Measurements from ENCODE around the gene HOXC6.

HOXC6 gene

GRCh38 chr12:54042970-54043853 lies 15.0 kb downstream of the HOXC6 start:
- H3K4me1 ChIP-seq (ENCODE audit: insufficient read depth, low read length), result peaks cover 3% of the 10 kb centered on the region; the same call in 1 of the 2 replicates

GRCh38 chr12:54044425-54045103 lies 16.3 kb downstream of the HOXC6 start:
- H3K4me1 ChIP-seq (ENCODE audit: insufficient read depth, low read length), result peaks cover 3% of the 10 kb centered on the region; the same call in 1 of the 2 replicates
- no peak overlapping the region for H3K4me3 ChIP-seq (ENCODE audit: low read length)
- H3K9ac ChIP-seq (ENCODE audit: low read depth, low read length), result no peak overlapping the region
- H3K27me3 ChIP-seq (ENCODE audit: insufficient read depth, low read length), result peaks cover 100% of the 10 kb centered on the region
- no peaks in the 10 kb centered on the region for H3K36me3 ChIP-seq (ENCODE audit: insufficient read depth, low read length)
- 36% methylated on average over 5 of the region's 5 CpGs for WGBS
- no peaks in the 10 kb centered on the region for H3K9me3 ChIP-seq (ENCODE audit: insufficient read depth, low read depth, low read length)
- no peak overlapping the region for H3K27ac ChIP-seq (ENCODE audit: low read depth, low read length)

More at GRCh38 chr12:54042970-54043853, 15.0 kb downstream of the HOXC6 start:
- WGBS, result 35% methylated on average over 6 of the region's 6 CpGs
- Histone ChIP-seq H3K4me3 (ENCODE audit: low read length) (no peak overlapping the region), H3K27ac (ENCODE audit: low read depth, low read length) (no peak overlapping the region), H3K36me3 (ENCODE audit: insufficient read depth, low read length) (no peaks in the 10 kb centered on the region), H3K27me3 (ENCODE audit: insufficient read depth, low read length) (peaks cover 100% of the 10 kb centered on the region), H3K9me3 (ENCODE audit: insufficient read depth, low read depth, low read length) (no peaks in the 10 kb centered on the region), H3K9ac (ENCODE audit: low read depth, low read length) (no peak overlapping the region)

- Histone ChIP-seq H3K9ac (ENCODE audit: low read depth, low read length) (no peak overlapping the region), H3K27ac (ENCODE audit: low read depth, low read length) (no peak overlapping the region), H3K27me3 (ENCODE audit: insufficient read depth, low read length) (peaks cover 100% of the 10 kb centered on the region), H3K36me3 (ENCODE audit: insufficient read depth, low read length) (no peaks in the 10 kb centered on the region), H3K9me3 (ENCODE audit: insufficient read depth, low read depth, low read length) (no peaks in the 10 kb centered on the region), H3K4me1 (ENCODE audit: insufficient read depth, low read length) (peaks cover 7% of the 10 kb centered on the region; the same call in 1 of the 2 replicates), H3K4me3 (ENCODE audit: low read length) (no peak overlapping the region)
Observed at GRCh38 chr12:54045401-54045800, 17.2 kb downstream of the HOXC6 start.

DNA sequence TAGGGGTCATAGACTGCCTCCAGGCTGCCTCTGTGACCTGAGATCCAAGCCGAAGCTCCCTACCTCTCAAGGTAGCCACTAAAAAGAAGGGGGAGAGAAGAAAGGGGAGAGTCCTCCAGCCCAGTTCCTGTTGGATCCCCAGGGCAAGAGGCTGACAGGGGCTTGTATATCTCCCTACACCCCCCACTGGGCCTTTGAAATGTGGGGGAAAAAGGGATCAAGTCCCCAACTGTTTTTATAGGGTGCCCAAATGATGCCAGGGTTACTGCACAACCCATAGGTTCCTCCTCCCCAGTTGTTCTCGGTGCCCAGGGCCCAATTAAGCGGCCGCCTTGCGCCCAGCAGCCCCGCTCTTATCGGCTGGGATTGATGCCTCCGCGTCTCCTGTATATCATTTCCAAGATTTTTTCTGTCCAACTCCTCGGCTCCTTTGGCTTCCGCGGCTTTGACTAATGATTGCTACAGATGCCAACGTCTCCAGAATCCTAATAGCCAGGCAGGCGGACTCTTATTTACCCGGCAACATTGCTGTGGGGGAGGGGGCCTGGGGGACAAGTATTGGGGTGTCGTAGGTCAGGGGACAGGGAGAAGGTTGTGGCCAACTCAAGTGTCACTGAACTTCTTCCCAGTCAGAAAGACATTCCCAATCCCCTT lies 17.8 kb downstream of the HOXC6 start:
- H3K4me1 ChIP-seq (ENCODE audit: insufficient read depth, low read length), result peaks cover 10% of the 10 kb centered on the region; the same call in 1 of the 2 replicates
- no peak overlapping the region for H3K9ac ChIP-seq (ENCODE audit: low read depth, low read length)
- 30% methylated on average over 15 of the region's 16 CpGs for WGBS
- no peaks in the 10 kb centered on the region for H3K9me3 ChIP-seq (ENCODE audit: insufficient read depth, low read depth, low read length)
- H3K27me3 ChIP-seq (ENCODE audit: insufficient read depth, low read length), result peaks cover 100% of the 10 kb centered on the region
- no peak overlapping the region for H3K4me3 ChIP-seq (ENCODE audit: low read length)
- no peaks in the 10 kb centered on the region for H3K36me3 ChIP-seq (ENCODE audit: insufficient read depth, low read length)
- H3K27ac ChIP-seq (ENCODE audit: low read depth, low read length), result no peak overlapping the region

- Histone ChIP-seq H3K9me3 (ENCODE audit: insufficient read depth, low read depth, low read length) (no peaks in the 10 kb centered on the region), H3K4me3 (ENCODE audit: low read length) (no peak overlapping the region), H3K27ac (ENCODE audit: low read depth, low read length) (no peak overlapping the region), H3K36me3 (ENCODE audit: insufficient read depth, low read length) (no peaks in the 10 kb centered on the region), H3K27me3 (ENCODE audit: insufficient read depth, low read length) (peaks cover 100% of the 10 kb centered on the region), H3K4me1 (ENCODE audit: insufficient read depth, low read length) (peaks cover 10% of the 10 kb centered on the region; the same call in 1 of the 2 replicates), H3K9ac (ENCODE audit: low read depth, low read length) (no peak overlapping the region)
- WGBS, result 7% methylated on average over 27 of the region's 27 CpGs
Observed at GRCh38 chr12:54046809-54047159, 18.5 kb downstream of the HOXC6 start.

DNA sequence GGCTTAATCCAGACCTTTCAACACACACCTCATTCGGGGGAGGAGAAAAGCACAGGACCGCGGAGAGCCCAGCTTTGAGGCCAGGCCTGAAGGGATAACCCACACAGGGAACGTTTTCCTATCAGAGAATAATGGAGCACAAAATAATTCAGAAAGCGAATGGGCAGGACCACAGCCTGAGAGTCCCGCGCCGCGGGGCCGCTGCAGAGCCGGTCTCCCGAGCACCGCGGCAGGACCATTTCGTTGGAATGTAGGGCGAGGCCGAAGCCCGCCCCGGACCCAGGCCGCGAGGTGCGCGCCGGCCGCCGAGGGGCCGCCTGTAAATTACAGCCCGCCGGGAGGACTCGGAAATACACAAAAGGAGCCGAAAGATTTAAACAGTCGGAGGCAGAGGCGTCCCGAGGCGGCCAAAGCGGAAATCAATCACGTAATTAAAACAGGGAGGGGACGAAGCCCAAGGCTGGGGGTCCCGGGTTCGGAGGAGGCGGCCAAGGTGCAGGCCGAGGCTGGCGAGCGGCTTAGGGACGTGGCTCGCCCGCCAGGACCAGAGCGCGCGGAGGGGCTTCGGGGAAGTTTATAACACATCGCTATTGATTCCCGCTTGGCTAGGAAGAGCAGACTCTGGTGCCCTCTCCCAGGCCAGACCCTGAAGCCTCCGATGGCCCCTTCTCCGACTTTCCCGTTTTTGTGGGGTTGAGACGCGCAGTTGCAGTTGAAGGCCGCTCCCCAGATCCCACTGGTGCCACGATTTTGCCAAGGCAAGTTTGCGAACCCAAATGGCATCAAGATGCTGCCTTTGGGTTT lies 19.1 kb downstream of the HOXC6 start:
- no peaks in the 10 kb centered on the region for H3K36me3 ChIP-seq (ENCODE audit: insufficient read depth, low read length)
- peaks cover 10% of the 10 kb centered on the region; the same call in 1 of the 2 replicates for H3K4me1 ChIP-seq (ENCODE audit: insufficient read depth, low read length)
- no peak overlapping the region for H3K9ac ChIP-seq (ENCODE audit: low read depth, low read length)
- H3K9me3 ChIP-seq (ENCODE audit: insufficient read depth, low read depth, low read length), result no peaks in the 10 kb centered on the region
- H3K4me3 ChIP-seq (ENCODE audit: low read length), result no peak overlapping the region
- H3K27ac ChIP-seq (ENCODE audit: low read depth, low read length), result no peak overlapping the region
- 2% methylated on average over 61 of the region's 61 CpGs for WGBS
- H3K27me3 ChIP-seq (ENCODE audit: insufficient read depth, low read length), result peaks cover 100% of the 10 kb centered on the region

DNA sequence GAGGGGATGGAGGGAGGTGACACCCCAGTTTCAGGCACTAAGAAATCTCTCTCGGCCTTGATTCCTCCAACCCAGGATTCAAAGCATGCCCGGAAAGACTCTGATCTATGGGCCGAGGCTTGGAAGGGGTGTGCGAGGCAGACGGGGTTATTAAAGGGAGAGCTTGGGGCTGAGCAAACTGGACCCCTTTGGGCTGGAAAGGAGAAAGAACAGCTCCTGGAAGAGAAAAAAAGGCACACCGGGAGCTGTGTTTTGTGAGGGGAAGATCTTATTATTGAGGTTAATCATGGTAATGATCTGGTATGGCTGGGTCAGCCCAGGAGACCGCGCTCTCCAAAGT lies 19.7 kb downstream of the HOXC6 start:
- Histone ChIP-seq H3K4me3 (ENCODE audit: low read length) (no peak overlapping the region), H3K27me3 (ENCODE audit: insufficient read depth, low read length) (peaks cover 100% of the 10 kb centered on the region), H3K4me1 (ENCODE audit: insufficient read depth, low read length) (peaks cover 10% of the 10 kb centered on the region; the same call in 1 of the 2 replicates), H3K9me3 (ENCODE audit: insufficient read depth, low read depth, low read length) (no peaks in the 10 kb centered on the region), H3K36me3 (ENCODE audit: insufficient read depth, low read length) (no peaks in the 10 kb centered on the region), H3K9ac (ENCODE audit: low read depth, low read length) (no peak overlapping the region), H3K27ac (ENCODE audit: low read depth, low read length) (no peak overlapping the region)
- 7% methylated on average over 8 of the region's 8 CpGs for WGBS

DNA sequence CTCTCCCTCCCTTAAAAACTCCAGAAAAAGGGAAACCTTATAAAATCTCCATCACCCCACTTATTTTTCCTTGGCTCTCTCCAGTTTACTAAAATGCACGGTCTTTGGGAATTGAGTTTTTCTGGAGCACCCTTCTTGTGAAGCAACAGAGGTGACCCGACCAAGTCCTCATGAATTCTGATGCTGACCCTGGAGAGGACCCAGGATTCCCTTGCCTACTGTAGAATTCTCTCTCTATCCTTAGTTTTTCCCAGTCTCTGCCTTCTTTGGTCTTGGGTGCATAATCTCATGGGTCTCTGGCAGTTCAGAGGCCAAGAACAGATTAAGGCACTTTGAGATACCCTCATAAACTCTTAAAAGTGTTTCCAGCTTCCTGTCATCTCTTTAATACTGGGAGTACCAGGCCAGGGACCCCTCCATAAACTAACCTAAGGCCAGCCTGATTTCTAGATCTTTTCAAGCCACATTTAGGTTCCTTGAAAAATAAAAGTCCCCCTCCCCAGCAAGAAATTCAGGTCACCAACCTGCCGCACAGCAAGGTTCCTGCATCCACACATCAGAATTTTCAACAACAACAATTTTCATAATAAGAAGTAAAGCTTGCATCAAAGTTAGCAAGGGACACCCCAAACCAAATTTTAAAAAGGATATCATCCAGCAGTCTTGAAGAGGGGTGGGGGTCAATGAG lies 20.3 kb downstream of the HOXC6 start:
- H3K36me3 ChIP-seq (ENCODE audit: insufficient read depth, low read length), result no peaks in the 10 kb centered on the region
- H3K4me3 ChIP-seq (ENCODE audit: low read length), result no peak overlapping the region
- no peaks in the 10 kb centered on the region for H3K9me3 ChIP-seq (ENCODE audit: insufficient read depth, low read depth, low read length)
- no peak overlapping the region for H3K9ac ChIP-seq (ENCODE audit: low read depth, low read length)
- H3K27me3 ChIP-seq (ENCODE audit: insufficient read depth, low read length), result peaks cover 100% of the 10 kb centered on the region
- peaks cover 10% of the 10 kb centered on the region; the same call in 1 of the 2 replicates for H3K4me1 ChIP-seq (ENCODE audit: insufficient read depth, low read length)
- H3K27ac ChIP-seq (ENCODE audit: low read depth, low read length), result no peak overlapping the region
- WGBS, result 15% methylated on average over 3 of the region's 3 CpGs

GRCh38 chr12:54049108-54049507 lies 20.9 kb downstream of the HOXC6 start:
- H3K4me1 ChIP-seq (ENCODE audit: insufficient read depth, low read length), result peaks cover 10% of the 10 kb centered on the region; the same call in 1 of the 2 replicates
- H3K27me3 ChIP-seq (ENCODE audit: insufficient read depth, low read length), result peaks cover 100% of the 10 kb centered on the region
- no peak overlapping the region for H3K27ac ChIP-seq (ENCODE audit: low read depth, low read length)
- H3K9me3 ChIP-seq (ENCODE audit: insufficient read depth, low read depth, low read length), result no peaks in the 10 kb centered on the region
- H3K9ac ChIP-seq (ENCODE audit: low read depth, low read length), result no peak overlapping the region
- WGBS, result 19% methylated on average over 6 of the region's 6 CpGs
- H3K4me3 ChIP-seq (ENCODE audit: low read length), result no peak overlapping the region
- no peaks in the 10 kb centered on the region for H3K36me3 ChIP-seq (ENCODE audit: insufficient read depth, low read length)

DNA sequence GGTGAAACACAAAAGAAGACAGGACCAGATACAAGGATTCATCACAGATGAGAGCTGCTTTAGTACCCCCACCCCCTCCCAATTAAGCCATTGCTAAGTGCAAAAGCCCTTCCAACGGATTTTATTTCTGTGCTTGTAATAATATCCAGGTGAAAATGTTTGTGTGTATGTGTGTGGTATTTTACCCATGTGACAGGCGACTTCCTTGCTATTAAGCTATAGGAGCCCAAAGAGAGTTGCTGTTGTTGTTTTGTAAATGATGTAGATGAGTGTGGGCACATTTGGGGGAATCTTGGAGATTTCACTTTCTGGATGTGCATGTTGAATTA lies 22.2 kb downstream of the HOXC6 start:
- H3K27ac ChIP-seq (ENCODE audit: low read depth, low read length), result no peak overlapping the region
- peaks cover 10% of the 10 kb centered on the region; the same call in 1 of the 2 replicates for H3K4me1 ChIP-seq (ENCODE audit: insufficient read depth, low read length)
- no peak overlapping the region for H3K9ac ChIP-seq (ENCODE audit: low read depth, low read length)
- H3K9me3 ChIP-seq (ENCODE audit: insufficient read depth, low read depth, low read length), result no peaks in the 10 kb centered on the region
- WGBS, result 2% methylated on average over 2 of the region's 2 CpGs
- H3K27me3 ChIP-seq (ENCODE audit: insufficient read depth, low read length), result peaks cover 99% of the 10 kb centered on the region
- no peaks in the 10 kb centered on the region for H3K36me3 ChIP-seq (ENCODE audit: insufficient read depth, low read length)
- H3K4me3 ChIP-seq (ENCODE audit: low read length), result no peak overlapping the region

Data from HUES64 (cell line).